Naive B cell (primary cell): ENCODE measurements around the gene DAB2. TPM values are rescaled to one million over a fixed set of nuclear protein-coding genes. Genes with fewer than 3 reads are reported as not detected.

Experiments used
- ATAC-seq, 2 donors: fragments of 150-1000 bp; cut with Tn5 transposase; 2 replicates each; pipeline ENCODE4 v1.10.0; 2021; ENCODE audit warnings: low read depth in 2 of 2, mild to moderate bottlenecking in 2 of 2, moderate library complexity in 2 of 2
- DNase-seq: peaks from one replicate; pipeline ENCODE4 v3.0.0; 2022
- H3K27ac Mint-ChIP-seq, 6 donors: one replicate each; pipeline ENCODE4 v1.8.0; 2020 to 2022; ENCODE audit warnings: mild to moderate bottlenecking in 6 of 6, mixed read lengths in 6 of 6, moderate library complexity in 5 of 6, inconsistent platforms in 2 of 6
- H3K27me3 Mint-ChIP-seq, 3 donors: one replicate each; pipeline ENCODE4 v1.8.0; 2021 to 2022; ENCODE audit warnings: mixed read lengths in 3 of 3, mild to moderate bottlenecking in 1 of 3
- H3K36me3 Mint-ChIP-seq, 2 donors: one replicate each; pipeline ENCODE4 v1.8.0; 2020 to 2022; ENCODE audit warnings: mixed read lengths in 2 of 2, inconsistent platforms in 1 of 2, mild to moderate bottlenecking in 1 of 2
- H3K4me1 Mint-ChIP-seq, 3 donors: one replicate each; pipeline ENCODE4 v1.8.0; 2020 to 2022; ENCODE audit warnings: mixed read lengths in 3 of 3, inconsistent platforms in 1 of 3, mild to moderate bottlenecking in 1 of 3, moderate library complexity in 1 of 3
- H3K4me3 Mint-ChIP-seq, 8 donors: one replicate each; pipeline ENCODE4 v1.8.0; 2020 to 2022; ENCODE audit warnings: mild to moderate bottlenecking in 8 of 8, mixed read lengths in 8 of 8, moderate library complexity in 8 of 8, inconsistent platforms in 2 of 8
- H3K9me3 Mint-ChIP-seq, 7 donors: one replicate each; pipeline ENCODE4 v1.8.0; 2020 to 2022; ENCODE audit warnings: mixed read lengths in 7 of 7, mild to moderate bottlenecking in 5 of 7, inconsistent platforms in 2 of 7, moderate library complexity in 1 of 7
- polyA plus RNA-seq, 6 donors: library from polyadenylated mRNA; unstranded; fragments of 300-500 nt; fragmentation: Illumina TruSeq; gene quantifications; one replicate each; pipeline ENCODE4 v1.2.3, GENCODE V29; 2021; ENCODE audit warnings: low read depth in 6 of 6

DAB2 gene
- polyA plus RNA-seq, 6 donors from 2014 or later = 0.17 to 2.0 (median 0.95) TPM

- Mint-ChIP-seq H3K36me3 (peaks cover 0 to 7% of the 10 kb centered on the region in 2 donors), H3K4me3 (no peak overlapping the region), H3K4me1 (peaks cover 28 to 37% (median 34%) of the 10 kb centered on the region in 3 donors), H3K9me3 (no peaks in the 10 kb centered on the region), H3K27me3 (peaks cover 0 to 10% (median 0%) of the 10 kb centered on the region in 3 donors), H3K27ac (no peak overlapping the region)
- DNase-seq (no peak), ATAC-seq (no peak)
Observed at GRCh38 chr5:39459907-39460306, 35.1 kb upstream of the DAB2 start.

GRCh38 chr5:39459071-39459470 lies 34.3 kb upstream of the DAB2 start:
- peaks cover 28 to 37% (median 34%) of the 10 kb centered on the region in 3 donors for H3K4me1 Mint-ChIP-seq
- no peak overlapping the region for H3K4me3 Mint-ChIP-seq
- ATAC-seq (no peak), DNase-seq (no peak)
- H3K27me3 Mint-ChIP-seq = peaks cover 0 to 2% (median 0%) of the 10 kb centered on the region in 3 donors
- no peaks in the 10 kb centered on the region for H3K9me3 Mint-ChIP-seq
- peaks cover 0 to 7% of the 10 kb centered on the region in 2 donors for H3K36me3 Mint-ChIP-seq
- peak overlapping the region in 1 of 6 donors; percentile 78 for H3K27ac Mint-ChIP-seq

DNA sequence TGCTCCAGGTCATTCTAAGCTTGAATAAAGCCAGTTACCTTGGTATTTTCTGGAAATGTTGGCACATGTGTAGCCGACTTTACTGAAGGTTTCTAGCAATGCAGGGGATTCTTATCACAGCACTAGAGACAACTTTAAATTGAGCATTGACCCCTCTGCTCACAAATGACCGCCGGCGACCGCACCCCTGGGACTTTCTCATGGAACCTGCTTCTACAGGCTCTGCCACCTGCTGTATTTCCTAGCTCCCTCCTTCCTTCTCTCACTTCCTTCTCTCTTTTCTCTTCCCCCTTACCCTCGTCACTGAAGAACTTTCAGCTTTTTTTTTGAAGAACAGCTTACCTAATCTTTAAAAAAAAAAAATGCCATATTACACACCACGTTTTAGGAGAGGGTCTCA lies 30.9 kb upstream of the DAB2 start:
- peak overlapping the region in 2 of 6 donors; percentile 79 to 93 for H3K27ac Mint-ChIP-seq
- no peaks in the 10 kb centered on the region for H3K27me3 Mint-ChIP-seq
- H3K9me3 Mint-ChIP-seq = no peaks in the 10 kb centered on the region
- DNase-seq = no peak
- H3K36me3 Mint-ChIP-seq = peaks cover 0 to 7% of the 10 kb centered on the region in 2 donors
- peak; percentile 37 to 40 for ATAC-seq
- H3K4me1 Mint-ChIP-seq = peaks cover 16 to 23% (median 22%) of the 10 kb centered on the region in 3 donors
- peak overlapping the region in 4 of 8 donors; percentile 37 to 67 (median 42) for H3K4me3 Mint-ChIP-seq

DNA sequence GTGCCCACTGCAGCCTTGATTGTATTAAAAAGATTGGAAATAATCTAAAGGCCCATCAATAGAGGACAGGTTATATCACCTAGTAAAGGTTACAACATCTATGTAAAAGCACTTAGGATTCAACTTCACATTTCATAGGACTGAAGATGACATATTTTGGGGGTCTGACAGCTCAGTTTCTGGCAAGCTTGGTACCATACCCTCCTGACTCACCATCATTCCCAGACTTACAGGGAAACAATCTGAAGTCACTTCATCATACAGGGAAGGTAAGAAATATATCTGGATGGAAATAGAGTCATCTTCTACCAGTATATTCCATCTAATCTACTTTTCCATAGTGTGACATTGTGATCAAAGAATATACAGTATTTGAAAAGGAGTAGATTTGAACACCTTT lies 28.8 kb upstream of the DAB2 start:
- ATAC-seq (no peak), DNase-seq (no peak)
- Mint-ChIP-seq H3K9me3 (no peaks in the 10 kb centered on the region), H3K36me3 (peaks cover 0 to 5% of the 10 kb centered on the region in 2 donors), H3K4me3 (no peak overlapping the region), H3K27me3 (no peaks in the 10 kb centered on the region), H3K27ac (no peak overlapping the region), H3K4me1 (peaks cover 16 to 22% (median 16%) of the 10 kb centered on the region in 3 donors)

- ATAC-seq = no peak
- Mint-ChIP-seq H3K4me3 (no peak overlapping the region), H3K9me3 (no peaks in the 10 kb centered on the region), H3K36me3 (no peaks in the 10 kb centered on the region), H3K27me3 (no peaks in the 10 kb centered on the region), H3K27ac (no peak overlapping the region), H3K4me1 (peaks cover 16 to 18% (median 16%) of the 10 kb centered on the region in 3 donors)
- no peak for DNase-seq
Observed at GRCh38 chr5:39452846-39453245, 28.1 kb upstream of the DAB2 start.

GRCh38 chr5:39451276-39451941 lies 26.6 kb upstream of the DAB2 start:
- no peak overlapping the region for H3K4me3 Mint-ChIP-seq
- no peaks in the 10 kb centered on the region for H3K27me3 Mint-ChIP-seq
- H3K27ac Mint-ChIP-seq = peak overlapping the region in 1 of 6 donors; percentile 33
- no peaks in the 10 kb centered on the region for H3K36me3 Mint-ChIP-seq
- H3K4me1 Mint-ChIP-seq = peaks cover 11 to 12% (median 11%) of the 10 kb centered on the region in 3 donors
- ATAC-seq (no peak), DNase-seq (no peak)
- H3K9me3 Mint-ChIP-seq = no peaks in the 10 kb centered on the region

DNA sequence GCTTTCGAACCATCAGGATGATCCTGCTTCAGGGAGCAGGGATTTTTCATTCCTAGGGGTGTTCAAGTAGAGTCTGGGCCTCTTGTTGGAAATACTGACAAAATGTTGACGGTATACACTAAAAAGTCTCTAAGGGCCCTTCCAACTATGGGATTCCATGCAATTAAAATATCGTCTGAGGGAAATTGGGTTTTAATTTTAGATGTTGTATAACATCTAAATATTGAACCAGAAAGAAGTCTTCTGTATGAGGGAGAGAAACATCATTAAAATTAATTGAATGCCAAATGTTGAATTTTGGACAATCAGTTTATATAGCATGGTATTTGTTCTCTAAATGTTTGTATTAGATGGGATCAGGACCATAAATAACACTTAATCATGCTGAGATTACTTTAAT lies 25.7 kb upstream of the DAB2 start:
- no peak for ATAC-seq
- DNase-seq = no peak
- Mint-ChIP-seq H3K27me3 (peaks cover 0 to 4% (median 0%) of the 10 kb centered on the region in 3 donors), H3K4me1 (peaks cover 2 to 3% (median 2%) of the 10 kb centered on the region in 3 donors), H3K36me3 (no peaks in the 10 kb centered on the region), H3K9me3 (no peaks in the 10 kb centered on the region), H3K4me3 (no peak overlapping the region), H3K27ac (no peak overlapping the region)

- H3K9me3 Mint-ChIP-seq = no peaks in the 10 kb centered on the region
- no peaks in the 10 kb centered on the region for H3K36me3 Mint-ChIP-seq
- no peak for DNase-seq
- peaks cover 0 to 4% (median 0%) of the 10 kb centered on the region in 3 donors for H3K27me3 Mint-ChIP-seq
- no peak for ATAC-seq
- H3K4me3 Mint-ChIP-seq = no peak overlapping the region
- no peak overlapping the region for H3K27ac Mint-ChIP-seq
- no peaks in the 10 kb centered on the region for H3K4me1 Mint-ChIP-seq
Observed at GRCh38 chr5:39449591-39449990, 24.8 kb upstream of the DAB2 start.

DNA sequence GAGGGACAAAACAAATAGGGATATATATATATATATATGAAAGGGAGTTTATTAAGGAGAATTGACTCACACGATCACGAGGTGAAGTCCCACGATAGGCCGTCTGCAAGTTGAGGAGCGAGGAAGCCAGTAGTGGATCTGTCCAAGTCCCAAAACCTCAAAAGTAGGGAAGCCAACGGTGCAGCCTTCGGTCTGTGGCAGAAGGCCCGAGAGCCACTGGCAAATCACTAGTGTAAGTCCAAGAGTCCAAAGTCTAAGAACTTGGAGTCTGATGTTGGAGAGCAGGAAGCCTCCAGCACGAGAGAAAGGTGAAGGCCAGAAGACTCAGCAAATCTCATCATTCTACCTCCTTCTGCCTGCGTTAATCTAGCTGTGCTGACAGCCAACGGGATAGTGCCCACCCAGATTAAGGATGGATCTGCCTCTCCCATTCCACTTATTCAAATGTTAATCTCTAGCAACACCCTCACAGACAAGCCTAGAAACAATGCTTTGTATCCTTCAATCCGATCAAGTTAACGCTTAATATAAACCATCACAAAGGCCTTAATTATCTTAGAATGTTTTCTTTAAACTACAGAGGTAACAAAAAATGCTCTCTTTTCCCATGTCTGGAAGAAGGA lies 23.8 kb upstream of the DAB2 start:
- Mint-ChIP-seq H3K9me3 (no peaks in the 10 kb centered on the region), H3K27ac (no peak overlapping the region), H3K4me3 (no peak overlapping the region), H3K36me3 (no peaks in the 10 kb centered on the region), H3K27me3 (peaks cover 0 to 4% (median 0%) of the 10 kb centered on the region in 3 donors), H3K4me1 (no peaks in the 10 kb centered on the region)
- ATAC-seq (no peak), DNase-seq (no peak)

- DNase-seq (no peak), ATAC-seq (no peak)
- peaks cover 0 to 4% (median 0%) of the 10 kb centered on the region in 3 donors for H3K27me3 Mint-ChIP-seq
- H3K9me3 Mint-ChIP-seq = no peaks in the 10 kb centered on the region
- no peak overlapping the region for H3K27ac Mint-ChIP-seq
- H3K36me3 Mint-ChIP-seq = no peaks in the 10 kb centered on the region
- H3K4me1 Mint-ChIP-seq = no peaks in the 10 kb centered on the region
- H3K4me3 Mint-ChIP-seq = no peak overlapping the region
Observed at GRCh38 chr5:39447968-39448367, 23.2 kb upstream of the DAB2 start.

DNA sequence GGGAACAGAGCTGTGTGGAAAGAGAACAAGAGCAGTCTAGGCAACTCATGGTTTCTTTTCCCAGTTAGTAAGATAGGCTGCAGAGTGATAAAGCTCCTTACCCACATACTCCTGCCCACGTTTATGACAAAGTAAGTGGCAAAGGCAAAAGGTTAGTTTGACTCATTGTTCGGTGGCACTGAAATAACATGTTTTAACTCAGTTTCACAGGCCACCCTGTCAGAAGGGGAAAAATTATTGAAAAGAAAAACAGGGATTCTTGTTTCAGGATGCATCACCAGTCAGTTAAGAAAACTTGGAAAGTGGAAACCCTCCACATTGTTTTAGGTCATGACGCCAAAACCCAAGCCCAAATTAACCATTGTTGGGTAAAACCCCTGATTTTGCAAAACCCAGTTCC lies 22.3 kb upstream of the DAB2 start:
- Mint-ChIP-seq H3K36me3 (no peaks in the 10 kb centered on the region), H3K4me3 (no peak overlapping the region), H3K4me1 (no peaks in the 10 kb centered on the region), H3K27me3 (peaks cover 0 to 8% (median 0%) of the 10 kb centered on the region in 3 donors), H3K9me3 (no peaks in the 10 kb centered on the region), H3K27ac (no peak overlapping the region)
- no peak for ATAC-seq
- no peak for DNase-seq

- peaks cover 0 to 8% (median under 1%) of the 10 kb centered on the region in 3 donors for H3K27me3 Mint-ChIP-seq
- H3K4me3 Mint-ChIP-seq = no peak overlapping the region
- ATAC-seq (no peak), DNase-seq (no peak)
- no peaks in the 10 kb centered on the region for H3K4me1 Mint-ChIP-seq
- H3K27ac Mint-ChIP-seq = no peak overlapping the region
- H3K9me3 Mint-ChIP-seq = no peaks in the 10 kb centered on the region
- no peaks in the 10 kb centered on the region for H3K36me3 Mint-ChIP-seq
Observed at GRCh38 chr5:39446231-39446630, 21.5 kb upstream of the DAB2 start.

GRCh38 chr5:39443911-39444310 lies 19.1 kb upstream of the DAB2 start:
- no peak for ATAC-seq
- no peak for DNase-seq
- Mint-ChIP-seq H3K4me1 (peaks cover 0 to 3% (median 0%) of the 10 kb centered on the region in 3 donors), H3K36me3 (no peaks in the 10 kb centered on the region), H3K27me3 (peaks cover 0 to 8% (median 4%) of the 10 kb centered on the region in 3 donors), H3K4me3 (no peak overlapping the region), H3K27ac (no peak overlapping the region), H3K9me3 (no peaks in the 10 kb centered on the region)

GRCh38 chr5:39442991-39443390 lies 18.2 kb upstream of the DAB2 start:
- DNase-seq (no peak), ATAC-seq (no peak)
- Mint-ChIP-seq H3K36me3 (no peaks in the 10 kb centered on the region), H3K4me3 (no peak overlapping the region), H3K9me3 (no peaks in the 10 kb centered on the region), H3K4me1 (peaks cover 0 to 3% (median 0%) of the 10 kb centered on the region in 3 donors), H3K27ac (no peak overlapping the region), H3K27me3 (peaks cover 0 to 8% (median 4%) of the 10 kb centered on the region in 3 donors)
